Right lobe of liver (tissue), 6 donors: ENCODE results near the gene BLID. TPM values are rescaled to one million over a fixed set of nuclear protein-coding genes. Genes with fewer than 3 reads are reported as not detected.
A peak's percentile ranks its signal among the peaks of the same experiment; 100 is the strongest.

ENCODE experiments used
- ATAC-seq, 4 donors: fragments of 200-7000 bp; cut with Tn5 transposase; one replicate each; pipeline ENCODE4 v1.9.1; 2020; ENCODE audit warnings: mild to moderate bottlenecking in 4 of 4, moderate library complexity in 4 of 4
- DNase-seq, 3 donors: peaks; one replicate each; pipeline ENCODE4 v3.0.0-alpha.2; 2020
- H3K27ac ChIP-seq, 3 donors: fragments of 200-600 bp; one replicate each; pipeline ENCODE4 v1.8.0; 2022
- H3K27me3 ChIP-seq, 2 donors: fragments of 200-600 bp; one replicate each; pipeline ENCODE4 v1.8.0; 2022
- H3K36me3 ChIP-seq, 4 donors: fragments of 200-600 bp; sonication (generic) in 1 of 4; one replicate each; pipeline versions ENCODE4 v1.5.1 to v1.8.0; 2017 to 2022; ENCODE audit warnings: control low read depth in 1 of 4
- H3K4me1 ChIP-seq, 4 donors: fragments of 200-600 bp; sonication (generic) in 1 of 4; one replicate each; pipeline versions ENCODE4 v1.5.1 to v1.8.0; 2017 to 2022; ENCODE audit warnings: control low read depth in 1 of 4
- H3K4me3 ChIP-seq, 3 donors: fragments of 200-600 bp; one replicate each; pipeline ENCODE4 v1.8.0; 2022
- H3K9me3 ChIP-seq, 4 donors: fragments of 200-600 bp; sonication (generic) in 1 of 4; one replicate each; pipeline versions ENCODE4 v1.5.1 to v1.8.0; 2017 to 2022; ENCODE audit warnings: control low read depth in 1 of 4
- POLR2A ChIP-seq: fragments of 450-650 bp; IDR thresholded peaks from one replicate; pipeline ENCODE4 v1.6.1; 2017; ENCODE audit warnings: antibody characterized with exemption, mild to moderate bottlenecking
- WGBS: methylation state at CpG from one replicate; pipeline ENCODE4 v1.1.6; 2018; ENCODE audit warnings: low coverage, low lambda C conversion rate; ENCODE audit not compliant: insufficient coverage; ENCODE audit errors: missing lambda C conversion rate; 5-methylcytosine and 5-hydroxymethylcytosine counted together
- intact Hi-C, 2 donors: fragments of 100-400 bp; cut with DNase I; formaldehyde crosslinking; loops; one replicate each; pipeline versions ENCODE4 v1.11.2 to v1.14.1; 2022
- total RNA-seq, 6 experiments: library from RNA; depleted of rRNA in 2 of 6; stranded (reverse); fragments of >200 nt in 2 of 6; fragmentation: NEBNext Ultra II Directional in 3 of 6; extraction: Animal tissue kit (Norgen Biotek cat#: 25700) in 3 of 6; gene quantifications; one replicate each; pipeline versions ENCODE4 v1.1.0 to v1.2.4, GENCODE V29; 2016 to 2023
- TF ChIP-seq, protein P1 (sequence below), 4 donors: fragments of 200-600 bp in 3 of 4; fragments of 450-650 bp in 1 of 4; IDR thresholded peaks; one replicate each; pipeline versions ENCODE4 v1.5.1 to v1.8.0; 2016 to 2022; ENCODE audit warnings: antibody characterized with exemption in 4 of 4, mild to moderate bottlenecking in 2 of 4
- donor health status: DM: no; HTN: yes; CAD: no.
- donor health status: DM: no; HTN: no; CAD: no.
- donor health status: DM: no; HTN: no; CAD: no.
- donor health status: DM: no; HTN: yes; CAD: no.
- donor health status: DM: no; HTN: yes; CAD: no.

The BLID gene
- total RNA-seq, 6 experiments from 2014 or later: 0.24 to 0.93 (median 0.42) TPM; not detected in 3

DNA sequence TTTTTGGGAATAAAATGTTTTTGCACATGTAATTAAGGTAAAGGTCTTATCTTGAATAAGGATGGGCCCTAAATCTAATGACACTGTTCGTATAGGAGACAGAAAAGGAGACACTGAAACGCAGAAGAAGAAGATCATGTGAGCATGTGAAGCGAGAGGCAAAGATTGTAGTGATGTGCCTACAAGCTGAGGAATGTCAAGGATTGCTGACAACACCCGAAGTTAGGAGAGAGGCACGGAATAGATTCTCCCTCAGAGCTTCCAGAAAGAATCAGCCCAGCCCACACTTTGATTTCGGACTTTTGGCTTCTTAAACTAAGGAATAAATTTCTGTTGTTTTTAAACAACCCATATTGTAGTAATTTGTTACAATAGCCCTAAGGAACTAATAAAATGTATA, 4.1 kb upstream of the BLID start:
- Histone ChIP-seq H3K4me1 (no peaks in the 10 kb centered on the region), H3K9me3 (no peaks in the 10 kb centered on the region), H3K4me3 (no peak overlapping the region), H3K27me3 (no peaks in the 10 kb centered on the region), H3K27ac (no peak overlapping the region), H3K36me3 (no peaks in the 10 kb centered on the region)
- DNase-seq (no peak), ATAC-seq (no peak)
- intact Hi-C loops: no loop called here
- TF ChIP-seq, protein P1, sequence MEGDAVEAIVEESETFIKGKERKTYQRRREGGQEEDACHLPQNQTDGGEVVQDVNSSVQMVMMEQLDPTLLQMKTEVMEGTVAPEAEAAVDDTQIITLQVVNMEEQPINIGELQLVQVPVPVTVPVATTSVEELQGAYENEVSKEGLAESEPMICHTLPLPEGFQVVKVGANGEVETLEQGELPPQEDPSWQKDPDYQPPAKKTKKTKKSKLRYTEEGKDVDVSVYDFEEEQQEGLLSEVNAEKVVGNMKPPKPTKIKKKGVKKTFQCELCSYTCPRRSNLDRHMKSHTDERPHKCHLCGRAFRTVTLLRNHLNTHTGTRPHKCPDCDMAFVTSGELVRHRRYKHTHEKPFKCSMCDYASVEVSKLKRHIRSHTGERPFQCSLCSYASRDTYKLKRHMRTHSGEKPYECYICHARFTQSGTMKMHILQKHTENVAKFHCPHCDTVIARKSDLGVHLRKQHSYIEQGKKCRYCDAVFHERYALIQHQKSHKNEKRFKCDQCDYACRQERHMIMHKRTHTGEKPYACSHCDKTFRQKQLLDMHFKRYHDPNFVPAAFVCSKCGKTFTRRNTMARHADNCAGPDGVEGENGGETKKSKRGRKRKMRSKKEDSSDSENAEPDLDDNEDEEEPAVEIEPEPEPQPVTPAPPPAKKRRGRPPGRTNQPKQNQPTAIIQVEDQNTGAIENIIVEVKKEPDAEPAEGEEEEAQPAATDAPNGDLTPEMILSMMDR (IDR thresholded peaks at IDR 0.05): no peak
- TF ChIP-seq POLR2A: no peak
- 92% methylated on average over 6 of the region's 6 CpGs for WGBS

DNA sequence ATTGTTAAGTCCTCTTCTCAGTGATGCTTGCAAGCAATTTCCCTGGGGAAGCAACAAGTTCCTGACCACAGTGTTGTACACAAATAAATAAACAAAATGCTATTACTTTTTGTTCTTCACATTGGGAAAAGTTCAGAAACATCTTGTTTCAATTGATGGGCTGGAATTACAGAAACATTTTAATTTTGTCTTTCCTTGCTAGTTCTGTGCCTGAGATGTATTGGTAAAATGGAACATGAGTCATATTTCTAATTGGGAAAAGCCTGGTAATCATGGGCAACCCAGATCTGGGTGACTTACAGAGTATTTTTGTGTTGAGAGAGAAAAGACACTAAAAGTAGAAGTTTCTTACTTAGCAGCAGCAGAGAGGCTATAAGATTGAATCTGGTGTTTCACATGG, 576 bp upstream of the BLID start:
- H3K9me3 ChIP-seq: no peaks in the 10 kb centered on the region
- DNase-seq: no peak
- intact Hi-C loops: no loop called here
- H3K27ac ChIP-seq: no peak overlapping the region
- no peak overlapping the region for H3K4me3 ChIP-seq
- ATAC-seq: no peak
- no peaks in the 10 kb centered on the region for H3K36me3 ChIP-seq
- peaks cover 0 to 6% (median 0%) of the 10 kb centered on the region in 4 donors for H3K4me1 ChIP-seq
- TF ChIP-seq POLR2A: no peak
- TF ChIP-seq, protein P1 (IDR thresholded peaks at IDR 0.05): no peak
- H3K27me3 ChIP-seq: no peaks in the 10 kb centered on the region

GRCh38 chr11:122114976-122115375, 1.0 kb downstream of the BLID start:
- H3K4me3 ChIP-seq: no peak overlapping the region
- TF ChIP-seq, protein P1 (IDR thresholded peaks at IDR 0.05): no peak
- TF ChIP-seq POLR2A: no peak
- no peak for ATAC-seq
- no peak overlapping the region for H3K27ac ChIP-seq
- DNase-seq: no peak
- no peaks in the 10 kb centered on the region for H3K27me3 ChIP-seq
- 85% methylated on average over 2 of the region's 2 CpGs for WGBS
- no peaks in the 10 kb centered on the region for H3K9me3 ChIP-seq
- H3K4me1 ChIP-seq: peaks cover 0 to 6% (median 0%) of the 10 kb centered on the region in 4 donors
- no peaks in the 10 kb centered on the region for H3K36me3 ChIP-seq
- intact Hi-C loops: no loop called here

DNA sequence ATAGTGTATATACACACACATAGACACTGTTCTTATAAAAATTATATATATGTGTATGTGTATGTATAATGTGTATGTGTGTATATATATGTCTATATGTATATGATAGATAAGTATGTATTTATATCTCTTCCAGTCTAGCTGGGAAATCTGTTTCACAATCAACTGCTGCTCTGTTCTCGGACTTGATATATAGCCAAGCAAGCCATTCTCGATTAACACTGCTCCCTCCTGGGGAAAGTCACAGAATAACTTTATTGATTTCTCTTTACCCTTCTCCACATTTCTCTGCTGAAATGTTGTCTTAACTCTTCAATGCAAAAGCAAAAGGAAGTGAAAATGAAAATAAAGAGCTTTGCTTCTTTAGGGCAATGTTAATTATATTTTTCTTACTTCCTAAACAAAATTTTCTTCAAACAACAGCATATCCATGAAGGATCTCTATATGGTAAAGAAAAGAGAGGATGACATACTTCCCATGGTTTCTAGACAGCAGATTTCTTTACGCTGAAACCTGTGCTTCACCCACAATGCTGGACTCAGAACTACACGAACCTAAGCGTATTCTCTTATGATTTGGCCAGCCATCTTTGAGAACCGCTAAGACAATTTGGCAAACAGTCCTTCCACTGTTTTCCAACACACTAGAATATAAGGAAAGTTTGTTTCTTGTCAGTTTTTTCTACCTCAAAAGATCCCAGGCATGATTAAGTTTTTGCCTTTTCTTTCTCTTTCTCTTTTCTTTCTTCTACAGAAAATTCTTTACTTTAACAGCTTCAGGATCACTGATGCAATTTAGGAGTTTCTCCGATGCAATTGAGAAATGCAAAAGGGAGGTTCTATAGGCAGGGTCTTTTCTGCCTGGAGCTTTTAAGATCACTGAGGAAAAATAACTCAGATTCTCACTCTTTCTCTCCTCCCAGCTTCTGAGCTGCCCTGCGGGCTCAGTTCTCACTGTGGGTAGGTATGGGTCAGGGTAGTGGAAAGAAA, 1.9 kb downstream of the BLID start:
- Histone ChIP-seq H3K36me3 (no peaks in the 10 kb centered on the region), H3K4me3 (no peak overlapping the region), H3K27me3 (no peaks in the 10 kb centered on the region), H3K9me3 (no peaks in the 10 kb centered on the region), H3K27ac (no peak overlapping the region), H3K4me1 (peaks cover 0 to 6% (median 0%) of the 10 kb centered on the region in 4 donors)
- intact Hi-C loops: no loop called here
- TF ChIP-seq, protein P1 (IDR thresholded peaks at IDR 0.05): peak in 2 of 4 donors; percentile 16 to 30
- no peak for TF ChIP-seq POLR2A
- 66% methylated on average over 8 of the region's 8 CpGs for WGBS
- no peak for DNase-seq
- ATAC-seq: peak; percentile 60 to 83 (median 81)
